ENCODE results near the gene PRKAR1A. TPM values are rescaled to one million over a fixed set of nuclear protein-coding genes. Genes with fewer than 3 reads are reported as not detected.
"Not testable (repeated sequence)": the region's sequence is repeated elsewhere in the genome, so short reads cannot be mapped to it uniquely, and the experiment has no call there.

Gene PRKAR1A
- total and polyA plus RNA-seq, 12 donors = 170 to 1,378 (median 783) TPM

DNA sequence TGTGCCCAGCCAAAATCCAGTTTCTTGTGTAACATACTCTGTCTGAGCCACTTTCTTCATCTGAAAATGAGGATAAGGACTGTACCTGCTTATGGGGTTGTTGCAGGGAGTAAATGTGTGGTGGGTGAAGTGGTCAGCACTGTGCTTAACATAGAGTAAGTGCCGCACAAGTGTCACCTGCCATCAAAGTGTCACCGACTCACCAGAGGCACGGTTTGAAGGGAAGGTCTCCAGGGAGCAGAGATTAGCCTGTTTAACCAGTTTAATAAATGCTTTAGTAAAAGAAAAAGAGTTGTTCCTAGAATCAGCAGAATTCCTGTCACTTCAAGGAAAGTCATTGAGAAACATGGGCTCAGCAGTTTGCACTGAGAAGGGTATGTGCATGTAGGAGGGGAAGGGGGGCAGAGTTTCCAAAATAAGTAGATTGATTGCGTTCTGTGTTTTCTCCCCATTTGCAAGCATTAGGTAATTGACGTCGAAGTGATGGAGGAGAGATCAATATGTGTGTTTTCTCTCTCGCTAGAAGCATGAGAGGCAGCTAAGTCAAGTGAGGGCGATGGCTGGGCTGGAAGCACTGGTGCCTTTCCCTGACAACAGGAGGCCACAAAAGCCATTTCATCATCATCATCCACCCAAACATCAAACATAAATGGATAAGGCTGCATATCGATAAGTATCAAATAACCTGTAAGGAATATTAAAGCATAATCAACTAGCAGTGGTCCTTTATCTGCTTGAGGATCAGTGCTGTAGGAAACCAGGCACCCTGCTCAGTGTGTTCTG lies 69.8 kb downstream of the PRKAR1A start:
- 87 to 88% methylated on average over 9 of the region's 9 CpGs for WGBS, 2 donors
- TF ChIP-seq, protein P1, sequence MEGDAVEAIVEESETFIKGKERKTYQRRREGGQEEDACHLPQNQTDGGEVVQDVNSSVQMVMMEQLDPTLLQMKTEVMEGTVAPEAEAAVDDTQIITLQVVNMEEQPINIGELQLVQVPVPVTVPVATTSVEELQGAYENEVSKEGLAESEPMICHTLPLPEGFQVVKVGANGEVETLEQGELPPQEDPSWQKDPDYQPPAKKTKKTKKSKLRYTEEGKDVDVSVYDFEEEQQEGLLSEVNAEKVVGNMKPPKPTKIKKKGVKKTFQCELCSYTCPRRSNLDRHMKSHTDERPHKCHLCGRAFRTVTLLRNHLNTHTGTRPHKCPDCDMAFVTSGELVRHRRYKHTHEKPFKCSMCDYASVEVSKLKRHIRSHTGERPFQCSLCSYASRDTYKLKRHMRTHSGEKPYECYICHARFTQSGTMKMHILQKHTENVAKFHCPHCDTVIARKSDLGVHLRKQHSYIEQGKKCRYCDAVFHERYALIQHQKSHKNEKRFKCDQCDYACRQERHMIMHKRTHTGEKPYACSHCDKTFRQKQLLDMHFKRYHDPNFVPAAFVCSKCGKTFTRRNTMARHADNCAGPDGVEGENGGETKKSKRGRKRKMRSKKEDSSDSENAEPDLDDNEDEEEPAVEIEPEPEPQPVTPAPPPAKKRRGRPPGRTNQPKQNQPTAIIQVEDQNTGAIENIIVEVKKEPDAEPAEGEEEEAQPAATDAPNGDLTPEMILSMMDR (IDR thresholded peaks at IDR 0.05) = no peak
- peaks cover 0 to 12% (median 0%) of the 10 kb centered on the region in 9 donors for H3K36me3 ChIP-seq

DNA sequence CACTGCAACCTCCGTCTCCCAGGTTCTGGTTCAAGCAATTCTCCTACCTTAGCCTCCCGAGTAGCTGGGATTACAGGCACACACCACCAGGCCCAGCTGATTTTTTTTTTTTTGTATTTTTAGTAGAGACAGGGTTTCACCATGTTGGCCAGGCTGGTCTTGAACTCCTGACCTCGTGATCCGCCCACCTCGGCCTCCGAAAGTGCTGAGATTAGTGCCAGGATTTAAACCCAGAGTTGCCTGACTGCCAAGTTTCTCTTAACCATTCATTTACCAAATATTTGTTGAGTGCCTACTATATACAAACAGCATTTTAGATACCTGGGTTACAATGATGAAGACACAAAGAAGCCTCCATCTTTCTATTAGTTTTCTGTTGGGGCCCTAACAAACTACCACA lies 70.6 kb downstream of the PRKAR1A start:
- H3K27me3 ChIP-seq; ATAC-seq; DNase-seq; H3K4me3 ChIP-seq; H3K9me3 ChIP-seq; intact Hi-C loops (cut with DNase I); H3K27ac ChIP-seq: not testable (repeated sequence)
- 64 to 68% methylated on average over 6 of the region's 6 CpGs for WGBS, 2 donors
- Histone ChIP-seq H3K36me3 (peaks cover 0 to 19% (median 0%) of the 10 kb centered on the region in 9 donors), H3K4me1 (peaks cover 0 to 59% (median 4%) of the 10 kb centered on the region in 9 donors)

More for the DNA sequence above, 69.8 kb downstream of the PRKAR1A start:
- DNase-seq (no peak), ATAC-seq (no peak)
- Histone ChIP-seq H3K4me1 (peaks cover 0 to 65% (median 4%) of the 10 kb centered on the region in 9 donors), H3K4me3 (no peak overlapping the region), H3K27ac (peak overlapping the region in 1 of 10 donors; percentile 89), H3K9me3 (peaks cover 0 to 8% (median 0%) of the 10 kb centered on the region in 11 donors), H3K27me3 (no peaks in the 10 kb centered on the region)
- intact Hi-C loops (cut with DNase I) = no loop called here

DNA sequence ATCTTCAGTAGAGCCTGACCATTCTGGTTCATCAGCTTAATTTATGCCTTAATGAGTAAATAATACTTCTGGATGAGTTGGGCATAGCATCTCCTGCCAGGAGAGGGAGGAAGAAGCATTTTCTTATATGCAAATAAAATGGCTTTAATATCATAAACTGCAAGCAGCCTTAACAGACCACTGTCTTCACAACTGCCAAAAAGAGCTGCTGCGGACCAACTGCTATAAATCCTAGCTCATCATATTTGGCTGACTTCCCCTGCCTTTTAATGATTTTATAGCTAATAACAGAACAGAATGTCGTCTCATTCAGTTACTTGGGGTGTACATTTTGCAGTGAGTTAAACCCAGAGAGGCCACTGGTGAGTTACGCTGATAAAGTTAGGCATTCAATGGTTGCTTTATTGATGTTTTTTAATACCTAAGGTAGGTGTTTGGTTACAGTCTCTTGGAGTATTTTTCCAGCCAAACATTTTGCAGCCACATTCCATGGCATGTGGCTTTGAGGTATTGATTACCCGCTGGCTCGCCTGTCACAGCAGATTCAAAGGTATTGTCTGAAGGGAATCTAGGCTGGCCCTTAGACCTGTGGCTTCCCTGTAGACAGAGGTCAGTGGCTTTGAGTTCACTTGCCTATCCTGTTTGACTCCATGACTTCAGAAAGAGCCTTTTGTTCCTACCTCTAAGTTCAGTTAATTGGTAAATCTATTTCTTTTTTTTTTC lies 72.5 kb downstream of the PRKAR1A start:
- Histone ChIP-seq H3K27me3 (no peaks in the 10 kb centered on the region), H3K4me3 (no peak overlapping the region), H3K9me3 (peaks cover 0 to 11% (median 0%) of the 10 kb centered on the region in 11 donors), H3K4me1 (peaks cover 0 to 41% (median 0%) of the 10 kb centered on the region in 9 donors), H3K27ac (peak overlapping the region in 1 of 10 donors; percentile 5), H3K36me3 (peaks cover 0 to 34% (median 0%) of the 10 kb centered on the region in 9 donors)
- no peak for DNase-seq
- 80 to 82% methylated on average over 5 of the region's 5 CpGs for WGBS, 2 donors
- ATAC-seq = no peak
- intact Hi-C loops (cut with DNase I) = no loop called here
- TF ChIP-seq, protein P1 (IDR thresholded peaks at IDR 0.05) = no peak

DNA sequence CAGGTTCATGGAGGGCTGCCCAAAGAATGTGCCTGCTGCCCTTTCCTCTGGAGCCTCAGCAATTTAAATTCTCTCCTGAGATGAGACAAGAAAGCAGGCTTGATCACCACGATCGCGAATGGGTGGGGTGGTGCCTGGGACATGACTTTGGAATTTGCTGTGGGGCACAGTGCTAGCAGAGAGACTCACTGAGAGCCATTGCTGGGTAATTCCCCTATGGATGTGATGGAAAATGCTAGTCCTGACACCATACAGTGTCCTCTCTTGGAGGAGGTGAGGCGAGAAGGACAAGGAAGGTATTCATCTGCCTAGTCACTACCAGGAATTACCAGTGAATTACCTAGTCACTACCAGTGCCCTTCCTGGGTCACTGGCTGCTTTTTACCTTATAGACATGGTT lies 73.4 kb downstream of the PRKAR1A start:
- TF ChIP-seq, protein P1 (IDR thresholded peaks at IDR 0.05) = no peak
- peaks cover 0 to 11% (median 0%) of the 10 kb centered on the region in 11 donors for H3K9me3 ChIP-seq
- peaks cover 0 to 34% (median 0%) of the 10 kb centered on the region in 9 donors for H3K4me1 ChIP-seq
- intact Hi-C loops (cut with DNase I) = no loop called here
- no peaks in the 10 kb centered on the region for H3K27me3 ChIP-seq
- no peak overlapping the region for H3K27ac ChIP-seq
- no peak overlapping the region for H3K4me3 ChIP-seq
- peaks cover 0 to 34% (median 0%) of the 10 kb centered on the region in 9 donors for H3K36me3 ChIP-seq
- 50 to 58% methylated on average over 4 of the region's 4 CpGs for WGBS, 2 donors
- ATAC-seq = no peak
- DNase-seq = no peak
